ENCODE results near the gene DGKZ.

Gene DGKZ

DNA sequence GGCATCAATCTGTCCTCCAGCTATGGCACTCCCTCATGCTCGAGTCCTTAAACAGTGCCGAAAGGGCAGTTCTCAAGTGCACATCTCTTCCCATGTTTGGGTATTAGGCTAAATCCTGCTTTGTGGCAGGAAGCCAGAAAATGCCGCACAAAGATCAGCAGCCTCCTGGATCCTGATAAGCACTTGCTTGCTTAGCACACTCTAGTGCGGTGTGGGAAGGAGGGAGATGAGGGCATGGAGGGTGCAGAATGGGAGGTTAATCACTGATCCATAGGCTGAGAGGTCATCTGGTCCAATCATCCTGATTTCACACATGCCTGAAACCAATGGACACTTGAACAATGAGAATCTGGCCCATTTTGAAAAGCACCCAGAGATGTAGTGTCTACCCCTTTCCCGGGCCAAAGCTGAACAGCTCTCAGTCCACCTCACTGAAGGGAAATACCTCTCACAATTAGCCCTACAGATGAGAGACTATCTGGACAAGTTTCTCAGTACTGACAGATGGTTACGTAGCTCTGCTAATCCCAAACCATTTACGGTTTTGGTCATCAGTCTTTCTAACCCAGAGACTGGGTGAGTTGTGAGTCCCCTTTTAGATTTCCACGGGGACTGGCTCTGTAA is 74.1 kb downstream of the DGKZ start:
- Histone ChIP-seq H3K9me3 (ENCODE audit: insufficient read depth, low read length) (no peaks in the 10 kb centered on the region), H2AFZ (ENCODE audit: low read depth, low read length) (no peak overlapping the region), H3K4me2 (ENCODE audit: low read length) (no peak overlapping the region), H3K27me3 (ENCODE audit: low read depth, low read length) (no peaks in the 10 kb centered on the region), H3K79me2 (ENCODE audit: low read length) (no peaks in the 10 kb centered on the region), H3K9ac (ENCODE audit: low read length) (no peak overlapping the region), H3K4me1 (ENCODE audit: low read length) (no peaks in the 10 kb centered on the region), H3K27ac (ENCODE audit: low read length) (no peak overlapping the region), H3K4me3 (ENCODE audit: low read length) (no peak overlapping the region), H3K36me3 (replicated peaks; ENCODE audit: low read depth, low read length) (no peaks in the 10 kb centered on the region), H4K20me1 (ENCODE audit: insufficient read depth, low read length) (no peaks in the 10 kb centered on the region)
- TF ChIP-seq CTCF (IDR thresholded peaks at IDR 0.05; ENCODE audit: low read depth, low read length) (no peak), EZH2phosphoT487 (IDR thresholded peaks at IDR 0.05; ENCODE audit: low read depth) (no peak)

- Histone ChIP-seq H3K4me3 (ENCODE audit: low read length) (no peak overlapping the region), H3K9ac (ENCODE audit: low read length) (no peak overlapping the region), H3K9me3 (ENCODE audit: insufficient read depth, low read length) (no peaks in the 10 kb centered on the region), H3K27me3 (ENCODE audit: low read depth, low read length) (no peaks in the 10 kb centered on the region), H2AFZ (ENCODE audit: low read depth, low read length) (no peak overlapping the region), H3K4me1 (ENCODE audit: low read length) (no peaks in the 10 kb centered on the region), H3K79me2 (ENCODE audit: low read length) (no peaks in the 10 kb centered on the region), H3K36me3 (replicated peaks; ENCODE audit: low read depth, low read length) (no peaks in the 10 kb centered on the region), H3K27ac (ENCODE audit: low read length) (no peak overlapping the region), H3K4me2 (ENCODE audit: low read length) (no peak overlapping the region), H4K20me1 (ENCODE audit: insufficient read depth, low read length) (no peaks in the 10 kb centered on the region)
- no peak for TF ChIP-seq CTCF (IDR thresholded peaks at IDR 0.05; ENCODE audit: low read depth, low read length)
- no peak for TF ChIP-seq EZH2phosphoT487 (IDR thresholded peaks at IDR 0.05; ENCODE audit: low read depth)
Measured at GRCh38 chr11:46422588-46422987, 75.3 kb downstream of the DGKZ start.

GRCh38 chr11:46426233-46426991 is 79.1 kb downstream of the DGKZ start:
- H3K4me2 ChIP-seq (ENCODE audit: low read length): no peak overlapping the region
- TF ChIP-seq EZH2phosphoT487 (IDR thresholded peaks at IDR 0.05; ENCODE audit: low read depth) (no peak), CTCF (IDR thresholded peaks at IDR 0.05; ENCODE audit: low read depth, low read length) (no peak)
- H3K27ac ChIP-seq (ENCODE audit: low read length): no peak overlapping the region
- no peaks in the 10 kb centered on the region for H3K79me2 ChIP-seq (ENCODE audit: low read length)
- no peaks in the 10 kb centered on the region for H3K27me3 ChIP-seq (ENCODE audit: low read depth, low read length)
- H3K4me3 ChIP-seq (ENCODE audit: low read length): no peak overlapping the region
- no peaks in the 10 kb centered on the region for H4K20me1 ChIP-seq (ENCODE audit: insufficient read depth, low read length)
- H2AFZ ChIP-seq (ENCODE audit: low read depth, low read length): no peak overlapping the region
- no peaks in the 10 kb centered on the region for H3K9me3 ChIP-seq (ENCODE audit: insufficient read depth, low read length)
- H3K36me3 ChIP-seq (replicated peaks; ENCODE audit: low read depth, low read length): peaks cover 6% of the 10 kb centered on the region
- H3K4me1 ChIP-seq (ENCODE audit: low read length): no peaks in the 10 kb centered on the region
- no peak overlapping the region for H3K9ac ChIP-seq (ENCODE audit: low read length)

DNA sequence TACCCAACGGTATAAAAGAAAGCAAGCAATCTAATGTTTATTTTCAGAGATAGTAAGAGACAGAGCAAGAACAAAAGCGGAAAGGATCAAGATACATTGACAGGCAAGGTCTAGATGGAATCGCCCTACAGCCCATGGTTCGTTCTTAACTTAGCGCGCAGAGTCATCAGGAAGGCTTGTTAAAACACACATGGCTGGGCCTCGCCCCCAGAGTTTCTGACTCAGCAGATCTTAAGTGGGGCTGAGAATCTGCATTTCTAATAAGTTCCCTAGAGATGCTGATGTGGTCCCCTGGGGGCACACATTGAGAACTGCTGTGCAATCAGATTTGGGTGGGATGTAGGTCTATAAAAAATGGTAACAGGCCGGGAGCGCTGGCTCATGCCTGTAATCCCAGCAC is 80.1 kb downstream of the DGKZ start:
- Histone ChIP-seq H4K20me1 (ENCODE audit: insufficient read depth, low read length) (no peaks in the 10 kb centered on the region), H3K36me3 (replicated peaks; ENCODE audit: low read depth, low read length) (peaks cover 7% of the 10 kb centered on the region), H3K27ac (ENCODE audit: low read length) (no peak overlapping the region), H3K9ac (ENCODE audit: low read length) (no peak overlapping the region), H3K79me2 (ENCODE audit: low read length) (no peaks in the 10 kb centered on the region), H2AFZ (ENCODE audit: low read depth, low read length) (no peak overlapping the region), H3K4me3 (ENCODE audit: low read length) (no peak overlapping the region), H3K4me2 (ENCODE audit: low read length) (no peak overlapping the region), H3K4me1 (ENCODE audit: low read length) (no peaks in the 10 kb centered on the region), H3K9me3 (ENCODE audit: insufficient read depth, low read length) (no peaks in the 10 kb centered on the region), H3K27me3 (ENCODE audit: low read depth, low read length) (no peaks in the 10 kb centered on the region)
- TF ChIP-seq EZH2phosphoT487 (IDR thresholded peaks at IDR 0.05; ENCODE audit: low read depth): no peak
- TF ChIP-seq CTCF (IDR thresholded peaks at IDR 0.05; ENCODE audit: low read depth, low read length): no peak

All from OCI-LY3 (cell line).